HG02840 (cell line): ENCODE results near the gene CLK2.

Source experiments
- ATAC-seq: cut with Tn5 transposase; IDR thresholded peaks from one replicate; pipeline ENCODE4 v1.9.1; 2021; ENCODE audit warnings: mild to moderate bottlenecking, moderate library complexity, moderate number of reproducible peaks; ENCODE audit not compliant: unreplicated experiment, low FRiP score

Gene CLK2

DNA sequence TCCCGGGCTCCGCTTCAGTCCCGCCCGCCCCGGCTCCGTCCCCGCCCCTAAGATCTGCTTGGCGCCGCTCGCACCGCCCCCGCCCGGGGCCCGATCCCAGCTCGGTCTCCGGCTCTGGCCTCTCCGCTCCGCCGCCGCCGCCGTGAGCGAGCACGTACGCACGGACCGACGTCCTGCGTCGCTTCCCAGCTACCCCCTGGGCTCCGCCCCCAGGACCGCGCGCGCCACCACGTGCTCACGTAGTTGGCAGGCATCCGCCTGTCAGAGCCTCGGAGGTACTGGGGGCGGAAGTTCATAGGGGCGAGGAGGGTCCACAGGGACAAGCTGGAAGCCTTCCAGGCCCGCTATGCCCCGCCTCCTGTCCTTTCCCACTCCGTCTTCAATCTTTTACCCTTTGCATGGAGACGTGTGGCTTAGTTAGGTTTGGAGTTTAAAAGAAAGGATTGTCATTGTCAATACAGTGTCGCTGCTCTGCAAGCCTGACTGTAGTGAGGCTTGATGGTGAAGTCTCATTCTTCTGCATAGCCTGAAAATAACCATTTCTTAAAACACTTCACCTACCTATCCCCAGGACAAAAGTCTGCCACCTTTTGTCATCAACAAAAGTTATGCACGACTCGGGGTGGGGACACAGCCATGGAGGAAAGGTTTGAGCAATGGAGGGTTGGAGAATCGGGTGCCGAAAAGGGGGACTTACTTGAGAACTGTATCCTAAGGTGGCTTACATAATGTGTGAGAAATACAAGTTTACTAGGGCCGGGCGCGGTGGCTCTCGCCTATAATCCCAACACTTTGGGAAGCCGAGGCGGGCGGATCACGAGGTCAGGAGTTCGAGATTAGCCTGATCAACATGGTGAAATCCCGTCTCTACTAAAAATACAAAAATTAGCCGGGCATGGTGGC lies at the start of gene CLK2:
TSS of gene CLK2 (minus strand) at position 162 of the 903 bp plus-strand sequence. CDS start 2,527 bp downstream, outside the sequence.
- ATAC-seq: peak; percentile 70

DNA sequence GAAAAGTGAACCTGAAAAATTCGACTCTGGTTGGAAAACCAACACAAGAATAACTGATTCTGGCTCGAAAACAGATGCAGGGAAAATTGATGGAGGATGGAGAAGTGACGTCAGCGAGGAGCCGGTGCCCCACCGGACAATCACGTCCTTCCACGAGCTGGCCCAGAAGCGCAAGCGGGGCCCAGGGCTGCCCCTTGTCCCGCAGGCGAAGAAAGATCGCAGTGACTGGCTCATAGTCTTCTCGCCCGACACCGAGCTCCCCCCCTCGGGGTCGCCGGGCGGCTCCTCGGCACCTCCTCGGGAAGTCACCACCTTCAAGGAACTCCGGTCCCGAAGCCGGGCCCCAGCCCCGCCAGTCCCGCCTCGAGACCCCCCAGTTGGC lies 49.3 kb upstream of the CLK2 start:
- no peak for ATAC-seq

DNA sequence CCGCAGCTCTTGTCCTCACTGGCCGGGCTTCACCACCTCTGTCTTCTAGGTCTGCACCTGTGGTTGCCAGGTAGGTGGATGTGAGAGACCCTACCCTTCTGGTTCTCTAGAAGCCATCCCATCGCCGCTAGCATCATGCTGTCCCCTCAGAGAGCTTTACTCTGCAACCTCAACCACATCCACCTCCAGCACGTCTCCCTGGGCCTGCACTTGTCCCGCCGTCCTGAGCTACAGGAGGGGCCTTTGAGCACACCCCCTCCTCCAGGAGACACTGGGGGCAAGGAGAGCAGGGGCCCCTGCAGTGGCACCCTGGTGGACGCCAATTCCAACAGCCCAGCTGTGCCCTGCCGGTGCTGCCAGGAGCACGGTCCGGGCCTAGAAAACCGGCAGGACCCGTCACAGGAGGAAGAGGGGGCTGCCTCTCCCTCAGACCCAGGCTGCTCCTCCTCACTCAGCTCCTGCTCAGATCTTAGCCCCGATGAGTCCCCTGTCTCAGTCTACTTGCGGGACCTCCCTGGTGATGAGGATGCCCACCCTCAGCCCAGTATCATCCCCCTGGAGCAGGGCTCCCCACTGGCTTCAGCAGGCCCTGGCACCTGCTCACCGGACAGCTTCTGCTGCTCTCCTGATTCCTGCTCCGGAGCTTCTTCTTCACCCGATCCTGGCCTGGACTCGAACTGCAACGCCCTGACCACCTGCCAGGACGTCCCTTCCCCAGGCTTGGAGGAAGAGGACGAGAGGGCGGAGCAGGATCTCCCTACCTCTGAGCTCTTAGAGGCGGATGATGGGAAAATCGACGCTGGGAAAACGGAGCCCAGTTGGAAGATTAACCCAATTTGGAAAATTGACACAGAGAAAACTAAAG lies 48.6 kb upstream of the CLK2 start:
- no peak for ATAC-seq

DNA sequence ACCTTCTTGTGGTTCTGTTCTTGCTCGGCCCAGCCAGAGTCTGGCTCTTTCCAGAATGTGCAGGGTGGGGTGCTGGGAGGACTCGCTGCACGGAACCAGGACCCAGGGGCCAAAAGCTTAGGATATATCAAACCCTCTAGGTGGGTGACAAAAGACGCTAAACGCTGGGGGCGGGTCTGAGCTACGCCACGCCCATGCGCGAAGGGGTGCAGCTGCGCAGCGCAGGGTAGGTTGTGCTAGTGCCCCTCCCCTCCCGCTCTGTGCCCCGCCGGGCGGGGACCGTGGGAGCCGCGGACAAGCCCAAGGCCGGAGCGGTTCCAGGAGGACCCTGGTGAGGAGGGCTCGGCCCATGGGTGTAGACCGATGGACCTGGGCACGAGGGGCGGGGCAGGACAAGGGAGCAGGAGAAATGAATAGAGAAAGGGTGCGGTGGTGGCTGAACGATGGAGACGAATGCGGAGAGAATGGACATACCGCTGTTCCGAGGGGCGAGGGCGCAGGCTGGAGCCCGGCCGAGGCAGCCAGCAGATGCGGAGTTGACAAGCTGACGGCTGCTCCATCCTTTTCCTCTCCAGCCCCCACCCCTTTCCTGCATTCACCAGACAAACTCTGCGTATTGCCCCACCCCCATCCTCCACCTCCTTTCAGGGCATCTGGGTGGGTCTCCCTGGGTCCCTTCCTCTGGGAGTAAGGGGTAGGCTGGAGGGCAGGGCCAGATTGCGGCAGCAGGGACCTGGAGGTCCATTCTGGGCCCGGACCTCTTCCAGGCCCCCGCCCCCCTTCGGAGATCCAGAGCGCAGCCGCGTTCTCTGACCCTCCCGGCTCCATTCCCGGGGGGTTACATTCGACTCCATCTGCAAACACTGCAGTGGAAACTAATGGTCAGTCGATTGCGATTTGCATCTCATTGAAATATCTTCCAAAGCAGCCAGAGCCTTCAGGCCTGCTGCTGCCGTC lies 47.6 kb upstream of the CLK2 start, which contains the start of gene RUSC1:
TSS of gene RUSC1 (plus strand) at position 234 of the 957 bp plus-strand sequence. CDS start 880 bp downstream, outside the sequence.
- ATAC-seq: no peak

DNA sequence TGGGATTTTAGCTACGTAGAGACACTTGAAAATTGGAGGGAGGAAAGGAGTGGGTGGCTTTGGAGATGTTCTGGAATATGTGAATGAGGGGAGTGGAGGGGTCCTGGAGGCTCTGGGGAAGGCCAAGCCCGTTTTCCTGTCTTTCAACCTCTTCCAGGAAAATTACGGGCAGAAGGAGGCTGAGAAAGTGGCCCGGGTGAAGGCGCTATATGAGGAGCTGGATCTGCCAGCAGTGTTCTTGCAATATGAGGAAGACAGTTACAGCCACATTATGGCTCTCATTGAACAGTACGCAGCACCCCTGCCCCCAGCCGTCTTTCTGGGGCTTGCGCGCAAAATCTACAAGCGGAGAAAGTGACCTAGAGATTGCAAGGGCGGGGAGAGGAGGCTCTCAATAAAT lies 46.9 kb upstream of the CLK2 start:
- no peak for ATAC-seq

DNA sequence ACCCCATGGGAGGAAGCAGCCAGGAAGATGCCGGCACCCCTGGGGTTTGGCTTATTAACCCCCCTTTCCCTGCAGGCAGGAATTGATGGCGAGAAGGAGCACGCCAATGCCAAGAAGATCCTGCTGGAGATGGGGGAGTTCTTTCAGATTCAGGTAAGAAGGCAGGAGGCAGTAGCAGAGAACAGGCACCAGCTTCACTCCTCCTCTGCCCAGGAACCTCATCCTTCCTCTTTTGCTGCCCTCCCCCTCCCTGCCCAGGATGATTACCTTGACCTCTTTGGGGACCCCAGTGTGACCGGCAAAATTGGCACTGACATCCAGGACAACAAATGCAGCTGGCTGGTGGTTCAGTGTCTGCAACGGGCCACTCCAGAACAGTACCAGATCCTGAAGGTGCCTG lies 46.2 kb upstream of the CLK2 start:
- ATAC-seq: no peak

DNA sequence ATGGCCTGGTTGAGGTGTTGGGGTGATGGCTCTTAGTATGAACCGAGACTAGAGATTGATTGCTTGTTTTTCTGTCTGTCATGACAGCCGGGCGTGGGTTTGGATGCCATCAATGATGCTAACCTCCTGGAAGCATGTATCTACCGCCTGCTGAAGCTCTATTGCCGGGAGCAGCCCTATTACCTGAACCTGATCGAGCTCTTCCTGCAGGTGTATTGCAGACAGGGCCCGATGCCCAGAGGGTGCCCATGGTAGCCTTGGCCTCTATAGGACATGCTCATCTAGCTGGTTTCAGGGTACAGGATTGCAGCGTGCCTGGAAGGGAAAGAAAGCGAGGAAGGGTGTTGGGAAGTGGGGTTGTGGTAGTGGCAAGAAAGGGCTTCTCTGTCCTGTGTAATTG lies 44.8 kb upstream of the CLK2 start:
- ATAC-seq: no peak

DNA sequence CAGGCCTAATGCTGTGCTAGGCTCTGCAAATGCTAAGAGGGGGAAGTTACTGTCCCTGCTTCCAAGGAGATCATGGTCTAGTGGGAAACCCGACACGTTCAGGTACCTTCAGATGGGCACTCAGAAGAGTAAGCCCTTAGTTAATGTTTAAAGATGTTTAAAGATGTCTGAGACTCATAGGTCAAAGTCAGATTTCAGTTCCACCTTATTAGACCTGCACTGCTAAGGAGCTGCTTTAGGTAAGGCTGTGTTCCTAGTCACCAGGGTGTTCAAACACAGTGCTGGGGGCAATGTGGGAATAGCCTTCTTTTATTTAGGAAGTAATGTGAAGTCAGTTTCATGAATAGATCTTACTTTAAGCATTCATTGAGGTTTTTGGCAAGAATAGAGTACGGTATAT lies 43.6 kb upstream of the CLK2 start:
- no peak for ATAC-seq

DNA sequence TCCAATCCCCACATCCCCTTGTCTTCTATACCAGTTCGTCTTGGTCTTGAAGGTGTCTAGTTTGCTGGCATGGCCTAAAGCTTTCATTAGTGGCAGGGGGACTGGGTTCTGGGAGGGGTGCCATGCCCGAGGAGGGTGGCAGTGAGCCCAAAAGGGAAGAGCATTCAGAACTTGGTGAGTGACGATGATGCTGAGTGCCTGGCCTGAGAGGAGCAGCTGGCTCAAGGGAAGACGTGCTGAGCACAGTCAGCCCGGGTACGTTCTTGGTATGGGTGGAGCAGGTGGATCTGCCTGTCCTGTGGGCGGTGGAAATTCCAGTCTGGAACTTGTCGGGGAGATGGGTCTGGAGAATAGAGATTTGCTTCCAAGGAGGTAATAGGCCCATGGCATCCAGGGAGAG lies 40.0 kb upstream of the CLK2 start:
- ATAC-seq: no peak

DNA sequence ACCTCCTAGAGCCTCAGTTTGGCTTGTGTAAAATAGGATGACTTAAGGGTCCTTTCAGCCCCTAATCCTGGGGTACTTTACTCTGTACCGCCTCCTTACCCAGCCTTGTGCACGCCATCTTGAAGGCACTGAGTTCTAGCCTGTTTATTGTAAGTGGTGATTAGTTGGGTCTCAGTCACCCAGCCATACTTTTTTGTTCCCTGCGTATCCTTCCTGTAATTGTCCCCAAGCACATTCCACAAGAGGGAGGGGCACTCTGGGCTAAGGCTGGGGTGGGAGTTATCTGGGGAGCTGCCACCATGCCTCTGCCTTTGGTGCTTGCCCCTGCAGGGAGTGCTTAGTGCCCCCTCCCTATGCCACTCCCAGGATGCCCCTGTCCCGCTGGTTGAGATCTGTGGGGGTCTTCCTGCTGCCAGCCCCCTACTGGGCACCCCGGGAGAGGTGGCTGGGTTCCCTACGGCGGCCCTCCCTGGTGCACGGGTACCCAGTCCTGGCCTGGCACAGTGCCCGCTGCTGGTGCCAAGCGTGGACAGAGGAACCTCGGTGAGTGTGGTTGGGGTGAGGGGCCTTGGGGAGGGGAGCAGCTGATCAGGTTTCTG lies 36.2 kb upstream of the CLK2 start:
- no peak for ATAC-seq

DNA sequence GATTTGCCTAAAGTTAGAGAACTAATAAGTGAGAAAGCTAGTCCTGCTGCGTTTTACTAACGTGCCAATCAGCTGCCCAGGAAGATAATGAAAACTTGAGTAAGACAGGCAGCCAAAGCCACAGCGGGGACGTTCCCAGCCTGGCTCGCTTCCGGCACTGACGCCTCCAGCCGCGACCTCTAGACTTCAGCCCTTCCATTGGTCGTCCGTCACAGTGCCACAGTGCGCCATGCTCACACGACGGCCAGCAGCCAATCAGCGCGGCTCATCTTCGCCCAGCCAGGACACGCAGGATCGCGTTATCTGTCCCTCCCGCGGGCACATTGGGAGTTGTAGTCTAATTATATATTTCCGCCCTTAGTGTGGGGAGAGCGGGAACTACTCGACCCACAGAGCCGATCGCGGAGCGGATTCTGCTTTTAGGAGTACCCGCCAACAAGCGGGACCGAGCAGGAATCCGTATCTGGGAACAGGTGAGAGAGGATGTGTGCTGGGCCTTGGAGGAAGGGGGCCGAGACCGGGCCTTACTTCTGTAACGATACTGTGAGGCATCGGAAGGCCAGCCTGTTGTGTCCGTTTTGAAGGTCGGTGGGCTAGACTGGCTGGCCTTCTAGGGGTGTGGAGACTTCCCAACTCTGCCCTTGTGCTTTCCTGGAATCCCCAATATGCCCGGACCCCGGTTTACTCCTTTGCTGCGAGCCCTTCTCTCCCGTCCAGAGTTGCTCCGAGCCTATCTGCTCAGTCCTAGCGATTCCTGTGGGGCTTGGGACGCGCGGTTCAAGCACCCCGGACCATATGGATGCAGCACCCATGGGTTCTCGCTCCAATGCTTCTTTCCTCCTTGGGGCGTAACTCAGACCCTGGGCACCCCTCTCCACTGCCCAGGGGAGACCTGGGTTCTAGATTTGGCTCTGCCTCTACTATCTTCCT lies 35.5 kb upstream of the CLK2 start, which contains the start of gene FDPS:
TSS of gene FDPS (plus strand) at position 374 of the 930 bp plus-strand sequence. CDS start 924 bp downstream, outside the sequence.
- ATAC-seq: peak; percentile 94

DNA sequence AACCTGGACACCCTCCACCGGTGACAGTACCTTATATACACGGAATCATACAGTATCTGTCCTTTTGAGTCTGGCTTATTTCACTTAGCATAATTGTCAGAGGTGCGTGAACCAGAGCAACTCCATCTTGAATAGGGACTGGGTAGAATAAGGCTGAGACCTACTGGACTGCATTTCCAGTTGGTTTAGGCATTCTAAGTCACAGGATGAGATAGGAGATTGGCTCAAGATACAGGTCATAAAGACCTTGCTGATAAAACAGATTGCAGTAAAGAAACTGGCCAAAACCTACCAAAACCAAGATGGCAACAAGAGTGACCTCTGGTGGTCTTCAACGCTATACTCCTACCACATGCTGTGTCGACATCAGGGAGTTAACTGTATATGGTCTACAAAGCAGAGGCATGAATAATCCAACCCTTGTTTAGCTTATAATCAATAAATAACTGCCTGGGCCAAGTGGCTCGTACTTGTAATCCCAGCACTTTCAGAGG lies 34.0 kb upstream of the CLK2 start:
- ATAC-seq: no peak

DNA sequence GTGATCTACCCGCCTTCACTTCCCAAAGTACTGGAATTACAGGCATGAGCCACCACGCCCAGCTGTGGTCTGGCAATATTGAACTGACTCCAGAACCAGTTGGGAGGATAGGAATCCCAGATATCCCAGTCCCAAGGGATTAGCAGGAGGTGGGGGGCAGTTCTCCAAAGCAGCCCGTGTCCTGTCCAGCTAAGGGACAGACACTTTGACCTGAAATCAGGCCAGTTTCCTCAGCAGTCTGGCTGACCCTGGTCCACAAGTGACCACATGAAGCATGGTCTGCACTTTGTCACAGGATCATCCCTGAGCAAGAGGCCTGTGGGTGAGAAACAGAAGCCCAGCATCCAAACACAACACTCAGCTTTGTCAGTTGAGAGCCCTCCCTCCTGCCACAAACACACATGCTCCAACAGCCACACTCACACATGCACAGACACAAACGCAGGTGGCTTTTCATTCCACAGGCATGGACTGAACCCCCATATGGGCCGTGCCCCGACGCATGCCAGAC lies 32.6 kb upstream of the CLK2 start:
- no peak for ATAC-seq

DNA sequence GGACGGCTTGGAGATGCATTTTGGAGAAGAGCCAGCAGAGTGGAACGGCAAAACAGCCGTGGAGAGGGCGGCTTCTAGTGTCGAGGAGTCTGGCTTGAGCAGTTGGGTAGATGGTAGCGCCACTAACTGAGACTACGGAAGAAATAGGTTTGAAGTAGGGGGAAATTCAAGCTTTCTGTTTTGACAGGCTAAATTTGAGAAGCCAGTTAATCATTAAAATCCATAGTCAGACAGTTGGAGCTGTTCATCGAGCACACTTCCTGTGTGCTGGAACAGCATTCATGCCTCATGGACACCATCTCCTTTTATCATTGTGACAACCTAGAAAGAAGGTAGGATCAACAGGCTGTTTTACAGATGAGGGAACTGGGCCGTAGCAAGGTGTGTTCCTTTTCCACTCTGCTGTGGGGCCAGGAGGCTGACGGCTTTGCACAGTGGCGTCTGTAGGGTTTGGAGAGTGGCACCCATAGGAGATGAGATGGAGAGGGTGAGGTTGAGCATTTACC lies 31.3 kb upstream of the CLK2 start:
- ATAC-seq: no peak

DNA sequence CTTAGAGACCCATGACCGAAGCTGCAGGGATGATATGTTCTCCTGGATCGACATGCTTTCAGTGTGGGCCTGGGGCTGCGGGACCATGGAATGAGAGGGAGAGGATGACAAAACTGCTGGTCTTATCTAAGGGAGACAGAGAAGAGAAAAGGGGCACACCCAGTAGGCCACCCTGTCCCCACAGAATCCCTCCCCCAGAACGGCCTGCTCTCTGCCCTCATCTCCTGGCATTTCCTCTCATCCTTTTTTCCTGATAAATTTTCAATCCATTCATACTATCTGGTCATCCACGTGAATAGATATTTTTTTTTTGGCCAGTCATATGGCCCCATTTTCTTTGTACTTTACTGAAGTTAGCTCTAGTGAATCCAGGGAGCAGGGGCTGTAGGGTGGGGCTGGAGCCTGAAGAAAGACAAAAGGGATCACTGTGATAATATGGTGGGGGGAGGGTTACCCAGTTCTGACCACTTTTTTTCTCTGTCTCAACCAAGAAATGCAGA lies 28.1 kb upstream of the CLK2 start, which contains the start of gene PKLR:
TSS of gene PKLR (minus strand) at position 97 of the 500 bp plus-strand sequence. CDS start at position 54, 43 bp downstream.
- no peak for ATAC-seq

DNA sequence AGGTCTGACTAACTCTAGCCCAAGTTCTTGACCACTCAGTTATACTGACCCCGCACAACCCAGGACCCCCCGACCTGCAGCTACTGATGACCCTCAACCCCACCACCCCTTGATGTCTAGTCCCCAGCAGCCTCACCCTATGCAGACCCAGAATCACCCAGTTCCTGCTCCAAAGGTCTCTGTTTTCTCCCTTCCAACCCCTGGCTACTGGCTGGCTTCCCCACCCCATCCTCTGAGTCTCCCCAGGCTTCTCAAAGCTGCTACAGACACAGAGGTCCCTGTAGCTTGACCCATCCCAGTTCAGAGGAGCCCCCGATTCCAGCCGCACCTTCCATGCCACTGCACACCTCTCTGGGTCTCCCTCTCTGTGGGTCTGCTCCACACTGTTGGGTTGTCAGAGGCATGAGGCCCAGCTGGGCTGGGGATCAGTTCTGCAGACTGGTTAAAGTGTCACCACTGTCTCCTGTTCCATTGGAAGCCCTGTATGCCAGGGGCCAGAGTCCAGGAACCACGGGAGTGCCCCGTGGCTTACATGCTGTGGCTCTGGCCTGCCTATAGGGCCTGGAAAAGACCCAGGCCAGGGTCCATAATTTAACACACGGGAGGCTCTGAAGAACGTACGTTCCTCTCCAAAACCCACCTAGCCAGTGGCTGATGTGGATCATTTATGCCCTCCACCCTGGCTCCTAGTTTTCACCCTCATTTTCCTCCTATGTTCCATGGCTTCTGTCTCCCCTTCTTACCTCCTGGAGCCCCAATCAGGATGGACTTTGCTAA lies 27.4 kb upstream of the CLK2 start:
- no peak for ATAC-seq

DNA sequence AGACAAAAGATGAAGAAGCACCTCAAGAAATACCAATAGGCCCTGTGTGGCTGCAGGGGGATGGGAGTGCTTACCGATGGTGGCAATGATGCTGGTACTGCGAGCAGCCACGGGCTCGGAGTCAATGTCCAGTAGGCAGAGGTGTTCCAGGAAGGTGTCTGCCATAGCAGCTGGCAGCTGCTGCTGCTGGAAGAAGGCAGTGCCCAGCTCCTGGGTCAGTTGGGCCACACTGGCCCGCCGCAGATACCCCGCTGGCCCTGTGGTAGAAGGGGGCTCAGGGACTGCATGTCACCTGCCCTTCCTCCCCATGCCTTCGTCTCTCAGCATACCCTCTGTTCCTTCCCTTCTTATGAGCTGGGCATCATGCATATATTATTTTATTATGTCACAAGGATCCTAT lies 26.7 kb upstream of the CLK2 start:
- no peak for ATAC-seq
